IMR-90 (cell line): ENCODE results near the gene ZBTB40. TPM values are rescaled to one million over a fixed set of nuclear protein-coding genes. Genes with fewer than 3 reads are reported as not detected.

Experiments
- ATAC-seq: fragments of 200-7000 bp; cut with Tn5 transposase; 2 replicates; pipeline ENCODE4 v1.9.1; 2020; ENCODE audit warnings: low read depth, mild to moderate bottlenecking, moderate library complexity
- BruUV-seq: library from RNA; stranded (reverse); fragments of 400-500 nt; replicated peaks from 2 replicates; lab custom pipeline; 2021; lab: Mats Ljungman, UMichigan
- CTCF ChIA-PET: fragments of 300-600 bp; formaldehyde crosslinking; extraction: SDS; loops from one replicate; lab custom pipeline; 2021; ENCODE audit warnings: antibody characterized with exemption; lab: Yijun Ruan, JAX
- POLR2A ChIA-PET: fragments of 300-600 bp; sonication (Branson Sonifier 250); formaldehyde crosslinking; loops from one replicate; lab custom pipeline; 2022; ENCODE audit warnings: antibody characterized with exemption; ENCODE audit not compliant: unreplicated experiment; lab: Charles Lee
- DNase-seq: peaks from one replicate; pipeline ENCODE4 v3.0.0; 2013
- H2AFZ ChIP-seq: replicated peaks from 2 replicates; pipeline ENCODE3; 2013; ENCODE audit warnings: low read length, mild to moderate bottlenecking; ENCODE audit not compliant: poor library complexity
- H2AK5ac ChIP-seq: 2 replicates; pipeline ENCODE4 v1.6.1; 2013; ENCODE audit warnings: low read depth, low read length, inconsistent platforms
- H2AK9ac ChIP-seq: replicated peaks from 2 replicates; pipeline ENCODE3; 2013; ENCODE audit warnings: mild to moderate bottlenecking, low read depth, low read length, moderate library complexity; ENCODE audit not compliant: poor library complexity
- H2BK120ac ChIP-seq: 2 replicates; pipeline ENCODE4 v1.6.1; 2013; ENCODE audit warnings: low read depth, low read length, inconsistent platforms
- H2BK15ac ChIP-seq: 3 replicates; pipeline ENCODE4 v1.6.1; 2013; ENCODE audit warnings: low read depth, low read length, inconsistent platforms
- H2BK20ac ChIP-seq: 2 replicates; pipeline ENCODE4 v1.6.1; 2013; ENCODE audit warnings: low read depth, mild to moderate bottlenecking, inconsistent platforms, low read length, moderate library complexity
- H2BK5ac ChIP-seq: 2 replicates; pipeline ENCODE4 v1.6.1; 2013; ENCODE audit warnings: mild to moderate bottlenecking, low read depth, low read length, inconsistent platforms; ENCODE audit not compliant: poor library complexity, severe bottlenecking
- H3K14ac ChIP-seq: replicated peaks from 2 replicates; pipeline ENCODE4 v1.6.1; 2013; ENCODE audit warnings: low read depth, low read length, inconsistent platforms
- H3K18ac ChIP-seq: 2 replicates; pipeline ENCODE4 v1.6.1; 2013; ENCODE audit warnings: low read depth, low read length, control low read depth
- H3K23ac ChIP-seq: 2 replicates; pipeline ENCODE4 v1.6.1; 2013; ENCODE audit warnings: low read depth, low read length, inconsistent platforms
- H3K27ac ChIP-seq: 2 replicates; pipeline ENCODE4 v1.5.1; 2013; ENCODE audit warnings: mild to moderate bottlenecking, control low read depth, low read length; ENCODE audit not compliant: insufficient read depth
- H3K27me3 ChIP-seq: 2 replicates; pipeline ENCODE4 v1.6.1; 2013; ENCODE audit warnings: low read length; ENCODE audit not compliant: control insufficient read depth, insufficient read depth
- H3K36me3 ChIP-seq: 2 replicates; pipeline ENCODE4 v1.6.1; 2013; ENCODE audit warnings: low read length, mixed read lengths; ENCODE audit not compliant: control insufficient read depth, insufficient read depth
- H3K4ac ChIP-seq: 2 replicates; pipeline ENCODE4 v1.6.1; 2013; ENCODE audit warnings: low read depth, low read length, inconsistent platforms
- H3K4me1 ChIP-seq: 2 replicates; pipeline ENCODE4 v1.6.1; 2013; ENCODE audit warnings: low read length, mixed read lengths; ENCODE audit not compliant: control insufficient read depth, insufficient read depth
- H3K4me2 ChIP-seq: 2 replicates; pipeline ENCODE4 v1.6.1; 2013; ENCODE audit warnings: low read depth, mild to moderate bottlenecking, control low read depth, low read length, moderate library complexity
- H3K4me3 ChIP-seq: 2 replicates; pipeline ENCODE4 v1.5.1; 2013; ENCODE audit warnings: low read depth, mild to moderate bottlenecking, control low read depth, low read length, moderate library complexity; ENCODE audit not compliant: insufficient read depth
- H3K56ac ChIP-seq: 2 replicates; pipeline ENCODE4 v1.6.1; 2013; ENCODE audit warnings: low read length, inconsistent platforms; ENCODE audit not compliant: insufficient read depth; ENCODE audit errors: extremely low read depth
- H3K79me1 ChIP-seq, 2 experiments: 2 replicates each; pipeline ENCODE4 v1.6.1; 2013; ENCODE audit warnings: low read length in 2 of 2, inconsistent platforms in 1 of 2, low read depth in 1 of 2
- H3K9ac ChIP-seq: 2 replicates; pipeline ENCODE4 v1.6.1; 2013; ENCODE audit warnings: low read depth, low read length, control low read depth
- H3K9me1 ChIP-seq: 2 replicates; pipeline ENCODE4 v1.6.1; 2013; ENCODE audit warnings: low read length, inconsistent platforms; ENCODE audit not compliant: insufficient read depth
- H3K9me3 ChIP-seq: 2 replicates; pipeline ENCODE4 v1.6.1; 2013; ENCODE audit warnings: low read length; ENCODE audit not compliant: control insufficient read depth, insufficient read depth
- H4K20me1 ChIP-seq: 2 replicates; pipeline ENCODE4 v1.6.1; 2013; ENCODE audit warnings: low read length, inconsistent platforms; ENCODE audit not compliant: insufficient read depth
- H4K5ac ChIP-seq: 2 replicates; pipeline ENCODE4 v1.6.1; 2013; ENCODE audit warnings: mild to moderate bottlenecking, low read depth, low read length, control low read depth
- H4K8ac ChIP-seq, 2 experiments: 2 replicates each; pipeline ENCODE4 v1.6.1; 2013; ENCODE audit warnings: low read depth in 2 of 2, low read length in 2 of 2, control low read depth in 1 of 2, inconsistent platforms in 1 of 2
- H4K91ac ChIP-seq: 2 replicates; pipeline ENCODE4 v1.6.1; 2013; ENCODE audit warnings: low read depth, low read length, inconsistent platforms; ENCODE audit not compliant: insufficient read depth
- CEBPB ChIP-seq: IDR thresholded peaks from 2 replicates; pipeline ENCODE4 v1.6.1; 2012; ENCODE audit warnings: low read depth, low read length, improper control_type of control experiment
- NFE2L2 ChIP-seq: fragments of 150-350 bp; IDR thresholded peaks from 2 replicates; pipeline ENCODE4 v1.6.1; 2016; ENCODE audit warnings: low read depth, mild to moderate bottlenecking, low read length
- POLR2A ChIP-seq: IDR thresholded peaks from 2 replicates; pipeline ENCODE4 v1.6.1; 2012; ENCODE audit warnings: mild to moderate bottlenecking, low read depth, low read length
- WGBS, 2 experiments: methylation state at CpG; one replicate each; pipeline versions ENCODE4 v1.1.5 to v1.1.7; 2013; ENCODE audit warnings: missing lambda C conversion rate in 2 of 2; ENCODE audit not compliant: insufficient read length in 1 of 2; ENCODE audit errors: extremely low coverage in 2 of 2; 5-methylcytosine and 5-hydroxymethylcytosine counted together
- dilution Hi-C: fragments of 300-500 bp; cut with HindIII; formaldehyde crosslinking; loops from one replicate; pipeline ENCODE4 v1.14.3; 2018; ENCODE audit warnings: low sequenced_read_pairs; ENCODE audit not compliant: unreplicated experiment
- in situ Hi-C: fragments of 300-500 bp; cut with MboI; formaldehyde crosslinking; loops from 3 replicates; pipeline ENCODE4 v1.14.3; 2019; ENCODE audit warnings: low sequenced_read_pairs, inconsistent platforms, mixed read lengths
- intact Hi-C: fragments of 100-400 bp; cut with micrococcal nuclease; formaldehyde crosslinking; loops from 2 replicates; pipeline ENCODE4 v1.10.0; 2022
- polyA plus RNA-seq, 3 experiments: library from polyadenylated mRNA; depleted of rRNA; stranded (reverse); fragments of >200 nt; gene quantifications; 2 replicates each; pipeline ENCODE4 v1.2.3, GENCODE V29; 2012; ENCODE audit warnings: low replicate concordance in 1 of 3
- total RNA-seq: library from RNA; depleted of rRNA; stranded (reverse); fragments of >200 nt; gene quantifications from 2 replicates; pipeline ENCODE4 v1.2.3, GENCODE V29; 2012
- TF ChIP-seq, protein P1 (sequence below): conservative IDR thresholded peaks from 2 replicates; pipeline ENCODE4 v1.5.1; 2012; ENCODE audit warnings: mild to moderate bottlenecking, low read depth, low read length, improper control_type of control experiment
- TF ChIP-seq, protein P2 (sequence below): fragments of 150-350 bp; IDR thresholded peaks from 2 replicates; pipeline ENCODE4 v1.6.1; 2016; ENCODE audit warnings: low read depth, mild to moderate bottlenecking, low read length, moderate library complexity, borderline replicate concordance

ZBTB40 gene
- total and polyA plus RNA-seq, 2 of the 4 experiments (the other 2 are of a cell fraction) = 6.0 to 9.7 TPM

DNA sequence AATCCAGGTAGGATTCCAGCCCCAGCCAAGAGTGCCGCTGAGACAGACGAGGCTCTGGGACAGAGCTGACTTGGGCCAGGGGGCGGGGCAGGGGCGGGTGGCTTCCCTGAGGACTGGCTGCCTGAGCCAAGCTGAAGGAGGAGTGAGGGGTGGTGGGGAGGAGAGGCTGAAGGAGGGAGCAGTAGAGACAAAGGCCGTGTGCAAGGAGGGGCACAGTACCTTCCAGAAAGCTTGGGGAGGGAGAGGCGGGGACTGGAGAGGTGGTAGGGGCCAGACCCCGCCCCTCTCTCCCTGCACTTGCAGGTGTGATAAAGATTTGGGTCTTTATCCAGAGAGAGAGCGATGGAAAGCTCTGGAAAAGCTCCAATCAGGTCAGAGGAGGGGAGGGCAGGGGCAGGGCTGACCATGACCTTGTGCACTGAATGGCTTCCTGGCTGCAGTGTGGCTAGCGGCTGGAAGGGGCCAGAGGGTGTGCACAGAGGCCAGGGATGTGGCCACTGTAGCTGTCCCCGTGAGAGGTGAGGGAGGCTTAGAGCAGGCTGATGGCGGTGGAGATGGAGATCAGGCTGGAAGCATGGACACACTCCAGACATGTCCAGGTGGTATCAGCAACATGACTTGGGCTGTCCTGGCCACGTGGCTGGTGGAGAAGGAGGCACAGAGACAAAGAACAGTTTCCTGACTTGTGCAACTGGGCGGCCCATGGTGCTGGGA, 104.9 kb downstream of the ZBTB40 start:
- Histone ChIP-seq H3K4me1 (no peaks in the 10 kb centered on the region), H3K36me3 (no peaks in the 10 kb centered on the region), H3K4me3 (no peak overlapping the region), H3K79me1 (no peaks in the 10 kb centered on the region), H3K56ac (no peak overlapping the region), H4K8ac (no peak overlapping the region), H3K9me1 (no peaks in the 10 kb centered on the region), H3K4me2 (no peak overlapping the region), H2AK5ac (no peak overlapping the region), H2BK5ac (no peak overlapping the region), H2AK9ac (no peak overlapping the region), H3K23ac (no peak overlapping the region), H2AFZ (no peak overlapping the region), H4K5ac (no peak overlapping the region), H3K27me3 (peaks cover 91% of the 10 kb centered on the region), H3K27ac (no peak overlapping the region), H3K4ac (no peak overlapping the region), H4K91ac (no peak overlapping the region), H2BK15ac (no peak overlapping the region), H2BK20ac (no peak overlapping the region), H3K18ac (no peak overlapping the region), H3K9ac (no peak overlapping the region), H2BK120ac (no peak overlapping the region), H3K9me3 (no peaks in the 10 kb centered on the region), H4K20me1 (no peaks in the 10 kb centered on the region), H3K14ac (no peak overlapping the region)
- in situ Hi-C loops (no loop called here), dilution Hi-C loops (no loop called here), intact Hi-C loops (no loop called here)
- 18% methylated on average over 6 of the region's 13 CpGs; no CpG with 5 or more reads in 1 of the 2 experiments for WGBS, 2 experiments
- TF ChIP-seq CEBPB = no peak
- TF ChIP-seq, protein P1, sequence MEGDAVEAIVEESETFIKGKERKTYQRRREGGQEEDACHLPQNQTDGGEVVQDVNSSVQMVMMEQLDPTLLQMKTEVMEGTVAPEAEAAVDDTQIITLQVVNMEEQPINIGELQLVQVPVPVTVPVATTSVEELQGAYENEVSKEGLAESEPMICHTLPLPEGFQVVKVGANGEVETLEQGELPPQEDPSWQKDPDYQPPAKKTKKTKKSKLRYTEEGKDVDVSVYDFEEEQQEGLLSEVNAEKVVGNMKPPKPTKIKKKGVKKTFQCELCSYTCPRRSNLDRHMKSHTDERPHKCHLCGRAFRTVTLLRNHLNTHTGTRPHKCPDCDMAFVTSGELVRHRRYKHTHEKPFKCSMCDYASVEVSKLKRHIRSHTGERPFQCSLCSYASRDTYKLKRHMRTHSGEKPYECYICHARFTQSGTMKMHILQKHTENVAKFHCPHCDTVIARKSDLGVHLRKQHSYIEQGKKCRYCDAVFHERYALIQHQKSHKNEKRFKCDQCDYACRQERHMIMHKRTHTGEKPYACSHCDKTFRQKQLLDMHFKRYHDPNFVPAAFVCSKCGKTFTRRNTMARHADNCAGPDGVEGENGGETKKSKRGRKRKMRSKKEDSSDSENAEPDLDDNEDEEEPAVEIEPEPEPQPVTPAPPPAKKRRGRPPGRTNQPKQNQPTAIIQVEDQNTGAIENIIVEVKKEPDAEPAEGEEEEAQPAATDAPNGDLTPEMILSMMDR = no peak
- no peak for TF ChIP-seq NFE2L2
- TF ChIP-seq, protein P2, sequence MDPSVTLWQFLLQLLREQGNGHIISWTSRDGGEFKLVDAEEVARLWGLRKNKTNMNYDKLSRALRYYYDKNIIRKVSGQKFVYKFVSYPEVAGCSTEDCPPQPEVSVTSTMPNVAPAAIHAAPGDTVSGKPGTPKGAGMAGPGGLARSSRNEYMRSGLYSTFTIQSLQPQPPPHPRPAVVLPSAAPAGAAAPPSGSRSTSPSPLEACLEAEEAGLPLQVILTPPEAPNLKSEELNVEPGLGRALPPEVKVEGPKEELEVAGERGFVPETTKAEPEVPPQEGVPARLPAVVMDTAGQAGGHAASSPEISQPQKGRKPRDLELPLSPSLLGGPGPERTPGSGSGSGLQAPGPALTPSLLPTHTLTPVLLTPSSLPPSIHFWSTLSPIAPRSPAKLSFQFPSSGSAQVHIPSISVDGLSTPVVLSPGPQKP = no peak
- TF ChIP-seq POLR2A = no peak
- ChIA-PET POLR2A (no interaction called here), CTCF (no interaction called here)
- ATAC-seq (no peak), DNase-seq (no peak)
- BruUV-seq = no TSS peak
